HepG2 (cell line): ENCODE measurements around the gene VEPH1.

Source experiments
- CTCF ChIP-seq: sonication (generic); formaldehyde crosslinking; IDR thresholded peaks from 2 replicates; pipeline ENCODE4 v1.5.0; 2020; ENCODE audit warnings: mild to moderate bottlenecking, missing genetic modification reagents, moderate library complexity
- FOXK1 ChIP-seq: sonication (generic); formaldehyde crosslinking; IDR thresholded peaks from 2 replicates; pipeline ENCODE4 v1.4.0; 2020; ENCODE audit warnings: low read depth, missing genetic modification reagents, borderline replicate concordance
- MAFK ChIP-seq, 2 experiments: IDR thresholded peaks in 1 of 2; conservative IDR thresholded peaks in 1 of 2; 2 replicates each; pipeline ENCODE4 v1.6.1; 2011; ENCODE audit warnings: improper control_type of control experiment in 2 of 2, low read length in 2 of 2
- NFAT5 ChIP-seq: sonication (generic); formaldehyde crosslinking; IDR thresholded peaks from 2 replicates; pipeline ENCODE4 v1.4.0; 2020; ENCODE audit warnings: missing genetic modification reagents
- POLR2A ChIP-seq, 2 experiments: IDR thresholded peaks; 2 replicates each; pipeline ENCODE4 v1.6.1; 2011; ENCODE audit warnings: low read depth in 2 of 2, low read length in 2 of 2, mild to moderate bottlenecking in 1 of 2, moderate library complexity in 1 of 2; ENCODE audit not compliant: insufficient read depth in 1 of 2
- ZNF737 ChIP-seq: sonication (generic); formaldehyde crosslinking; IDR thresholded peaks from 2 replicates; pipeline ENCODE4 v1.5.0; 2020; ENCODE audit warnings: missing genetic modification reagents, mild to moderate bottlenecking, borderline replicate concordance
- ZNF775 ChIP-seq: sonication (generic); formaldehyde crosslinking; IDR thresholded peaks from 2 replicates; pipeline ENCODE4 v1.4.0; 2020; ENCODE audit warnings: missing genetic modification reagents, mild to moderate bottlenecking, moderate library complexity, borderline replicate concordance

GRCh38 chr3:157305392-157305791 is 197.8 kb downstream of the VEPH1 start:
- no peak for TF ChIP-seq ZNF737 (CRISPR knock-in tag)
- TF ChIP-seq MAFK (conservative IDR thresholded peaks at IDR 0.05 in 1 of 2, IDR thresholded peaks at IDR 0.05 in 1 of 2; ENCODE audit: low read length in 2 of 2), result no peak
- no peak for TF ChIP-seq POLR2A (IDR thresholded peaks at IDR 0.05; ENCODE audit: insufficient read depth in 1 of 2, low read depth in 2 of 2, low read length in 2 of 2)
- no peak for TF ChIP-seq ZNF775 (CRISPR knock-in tag)
- no peak for TF ChIP-seq FOXK1
- no peak for TF ChIP-seq CTCF (CRISPR knock-in tag)
- TF ChIP-seq NFAT5 (CRISPR knock-in tag), result no peak
